Progenitor cell of endocrine pancreas (in vitro differentiated cells): Measurements from ENCODE around the gene TTLL11. TPM values are rescaled to one million over a fixed set of nuclear protein-coding genes. Genes with fewer than 3 reads are reported as not detected.
"Not testable (repeated sequence)": the region's sequence is repeated elsewhere in the genome, so short reads cannot be mapped to it uniquely, and the experiment has no call there.

Experiments used
- DNase-seq: peaks from one replicate; pipeline ENCODE4 v3.0.0; 2021; ENCODE audit warnings: low spot score; ENCODE audit not compliant: unreplicated experiment
- H3K27ac Mint-ChIP-seq: 2 replicates; pipeline ENCODE4 v1.8.0; 2021; ENCODE audit warnings: mild to moderate bottlenecking, moderate library complexity, mixed read lengths
- H3K27me3 Mint-ChIP-seq: 2 replicates; pipeline ENCODE4 v1.8.0; 2021; ENCODE audit warnings: mixed read lengths
- H3K36me3 Mint-ChIP-seq: 2 replicates; pipeline ENCODE4 v1.8.0; 2022; ENCODE audit warnings: mixed read lengths; ENCODE audit not compliant: insufficient read depth
- H3K4me1 Mint-ChIP-seq: 2 replicates; pipeline ENCODE4 v1.8.0; 2021; ENCODE audit warnings: low read depth, mixed read lengths
- H3K4me3 Mint-ChIP-seq: 2 replicates; pipeline ENCODE4 v1.8.0; 2021; ENCODE audit warnings: low read depth, mild to moderate bottlenecking, moderate library complexity, mixed read lengths
- H3K9me3 Mint-ChIP-seq: 2 replicates; pipeline ENCODE4 v1.8.0; 2021; ENCODE audit warnings: low read depth, mixed read lengths
- CTCF ChIP-seq: fragments of 200-600 bp; sonication (generic); IDR thresholded peaks from one replicate; pipeline ENCODE4 v1.5.0; 2021; ENCODE audit warnings: antibody characterized with exemption, mild to moderate bottlenecking; ENCODE audit not compliant: unreplicated experiment
- total RNA-seq: library from RNA; stranded (reverse); gene quantifications from 2 replicates; pipeline ENCODE4 v1.2.1, GENCODE V29; 2021

Gene TTLL11
- total RNA-seq, 1 donor from 2014 or later = 5.3 TPM

- no peaks in the 10 kb centered on the region for H3K27me3 Mint-ChIP-seq
- TF ChIP-seq CTCF = no peak
- H3K4me1 Mint-ChIP-seq = no peaks in the 10 kb centered on the region
- H3K9me3 Mint-ChIP-seq = peaks cover 18% of the 10 kb centered on the region
- H3K36me3 Mint-ChIP-seq = peaks cover 1% of the 10 kb centered on the region
- H3K27ac Mint-ChIP-seq = no peak overlapping the region
- no peak for DNase-seq
- no peak overlapping the region for H3K4me3 Mint-ChIP-seq
These were observed 17.7 kb downstream of the TTLL11 start for GRCh38 chr9:122075135-122076030.

- H3K27ac Mint-ChIP-seq = no peak overlapping the region
- H3K27me3 Mint-ChIP-seq = no peaks in the 10 kb centered on the region
- DNase-seq = no peak
- peaks cover 3% of the 10 kb centered on the region for H3K9me3 Mint-ChIP-seq
- peaks cover 1% of the 10 kb centered on the region for H3K36me3 Mint-ChIP-seq
- no peaks in the 10 kb centered on the region for H3K4me1 Mint-ChIP-seq
- TF ChIP-seq CTCF = no peak
- H3K4me3 Mint-ChIP-seq = no peak overlapping the region
These were observed 21.4 kb downstream of the TTLL11 start for GRCh38 chr9:122071715-122072114.

GRCh38 chr9:122070728-122071515 lies 22.2 kb downstream of the TTLL11 start:
- H3K4me1 Mint-ChIP-seq = peaks cover under 1% of the 10 kb centered on the region
- no peak for TF ChIP-seq CTCF
- H3K27ac Mint-ChIP-seq = no peak overlapping the region
- no peak overlapping the region for H3K4me3 Mint-ChIP-seq
- H3K9me3 Mint-ChIP-seq = no peaks in the 10 kb centered on the region
- H3K36me3 Mint-ChIP-seq = no peaks in the 10 kb centered on the region
- no peak for DNase-seq
- H3K27me3 Mint-ChIP-seq = no peaks in the 10 kb centered on the region

- H3K9me3 Mint-ChIP-seq, H3K27ac Mint-ChIP-seq, H3K4me3 Mint-ChIP-seq, H3K36me3 Mint-ChIP-seq, H3K4me1 Mint-ChIP-seq, H3K27me3 Mint-ChIP-seq, DNase-seq: not testable (repeated sequence)
These were observed 26.4 kb downstream of the TTLL11 start for GRCh38 chr9:122066680-122067079.

DNA sequence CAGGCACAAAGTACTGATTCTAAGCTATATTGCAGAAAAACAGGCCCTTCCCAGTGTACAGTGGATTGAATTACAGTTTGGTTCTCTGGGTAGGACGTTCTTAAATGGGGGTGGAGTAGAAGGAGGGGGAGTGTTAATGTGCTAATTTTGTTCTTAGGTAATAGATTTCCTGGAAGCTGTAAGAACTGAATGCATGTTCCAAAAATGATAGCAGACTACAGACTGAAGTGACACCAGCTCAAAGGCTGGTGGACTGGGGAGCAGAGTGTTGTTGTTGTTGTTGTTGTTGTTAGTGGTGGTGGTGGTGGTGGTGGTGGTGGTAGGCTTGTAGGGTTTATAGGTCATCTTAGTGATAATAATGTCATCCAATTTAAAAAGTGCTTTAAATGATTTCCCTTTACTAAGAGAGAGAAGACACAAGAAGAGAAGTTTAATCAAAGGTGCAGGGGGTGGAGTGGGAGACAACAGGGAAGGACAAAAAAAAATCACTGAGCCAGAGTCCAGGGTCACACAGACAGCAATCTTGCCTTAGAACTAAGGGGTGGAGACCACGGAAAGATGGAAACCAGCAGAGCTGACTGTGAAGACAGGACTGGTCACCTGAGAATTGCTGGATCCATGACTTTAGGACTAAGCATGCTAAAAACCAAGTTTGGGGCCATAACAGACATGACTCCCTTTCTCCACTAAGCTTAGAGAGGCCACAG lies 27.0 kb downstream of the TTLL11 start:
- Mint-ChIP-seq H3K27ac (no peak overlapping the region), H3K9me3 (no peaks in the 10 kb centered on the region), H3K4me1 (peaks cover 4% of the 10 kb centered on the region), H3K36me3 (no peaks in the 10 kb centered on the region), H3K27me3 (peaks cover 4% of the 10 kb centered on the region), H3K4me3 (no peak overlapping the region)
- TF ChIP-seq CTCF = no peak
- DNase-seq = no peak
